GM19023 (cell line): Measurements from ENCODE around the gene CPD.

Source experiments
- ATAC-seq: cut with Tn5 transposase; IDR thresholded peaks from one replicate; pipeline ENCODE4 v1.9.1; 2021; ENCODE audit warnings: mild to moderate bottlenecking, moderate library complexity; ENCODE audit not compliant: unreplicated experiment

The CPD gene

DNA sequence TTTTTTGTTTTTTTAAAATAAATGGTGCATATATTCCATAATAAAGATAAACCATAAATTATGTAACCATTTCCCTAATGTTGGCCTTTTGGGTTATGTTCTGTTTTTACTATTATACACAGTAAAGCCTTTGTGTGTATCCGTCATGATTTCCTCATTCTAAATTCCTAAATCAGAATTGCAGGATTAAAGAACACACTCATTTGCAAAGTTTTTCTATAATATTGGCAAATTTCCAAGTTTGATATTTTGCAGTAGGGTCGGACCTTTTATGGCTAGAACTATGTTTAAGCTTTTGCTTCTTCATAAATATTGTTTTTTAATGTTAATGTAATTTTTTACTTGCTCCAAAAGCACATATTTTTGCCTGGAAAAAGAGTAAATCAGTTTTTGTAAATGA, 115.1 kb downstream of the CPD start:
- no peak for ATAC-seq

DNA sequence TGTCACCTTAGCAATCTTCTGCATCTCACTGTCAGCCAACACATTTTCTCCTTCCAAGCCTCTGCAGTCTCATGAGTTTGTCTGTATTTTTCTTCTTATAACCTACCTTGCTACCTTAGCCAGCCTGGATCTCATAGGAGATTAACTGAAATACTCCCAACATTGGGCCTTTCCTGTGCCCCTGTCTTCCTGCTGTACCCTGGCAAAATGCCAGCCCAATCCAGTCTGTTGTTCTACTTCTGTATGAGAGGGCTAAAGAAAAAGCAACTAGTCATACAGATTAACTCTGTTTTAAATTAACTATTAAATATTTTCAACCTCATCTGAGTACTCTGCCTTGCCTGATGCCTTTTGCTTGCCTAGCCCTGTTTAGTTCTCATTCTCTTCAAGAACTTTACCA, 116.9 kb downstream of the CPD start:
- ATAC-seq = no peak

DNA sequence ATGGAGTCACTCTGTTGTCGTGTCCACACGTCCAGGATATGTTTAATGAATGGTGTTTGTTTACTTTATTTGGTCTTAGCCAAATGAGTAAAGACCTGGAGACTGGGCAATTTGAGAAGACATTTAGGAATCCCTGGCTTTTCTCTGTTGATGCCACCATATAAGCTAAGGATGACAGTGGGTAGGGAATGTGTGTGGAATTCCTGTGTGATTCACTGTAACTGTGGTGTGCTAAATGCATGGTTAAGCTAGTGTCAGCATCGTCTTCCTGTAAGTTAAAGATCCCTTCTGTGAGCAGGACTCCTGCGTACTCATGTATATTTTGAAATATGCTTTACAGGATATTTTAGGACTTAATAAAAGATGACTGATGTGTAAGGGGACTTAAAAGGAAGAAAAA, 124.8 kb downstream of the CPD start:
- no peak for ATAC-seq

DNA sequence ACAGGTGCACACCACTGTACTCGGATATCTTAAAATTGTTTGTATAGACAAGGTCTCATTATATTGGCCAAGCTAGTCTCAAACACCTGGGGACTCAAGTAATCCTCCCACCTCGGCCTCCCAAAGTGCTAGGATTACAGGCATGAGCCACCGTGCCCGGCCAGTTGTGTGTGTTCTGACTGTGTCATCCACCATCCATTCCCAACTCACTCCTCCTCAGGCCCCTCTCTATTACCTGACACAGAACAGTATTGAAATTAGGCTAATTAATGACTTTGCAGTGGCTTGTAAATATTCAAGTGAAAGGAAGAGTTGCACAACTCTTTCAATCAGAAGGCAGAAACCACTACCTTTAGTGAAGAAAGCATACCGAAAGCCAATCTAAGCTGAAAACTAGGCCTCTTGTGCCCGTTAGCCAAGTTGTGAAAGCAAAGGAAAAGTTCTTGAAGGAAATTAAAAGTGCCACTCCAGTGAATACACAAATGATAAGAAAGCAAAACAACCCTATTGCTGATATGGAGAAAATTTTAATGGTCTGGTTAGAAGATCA, 127.2 kb downstream of the CPD start:
- ATAC-seq = no peak

DNA sequence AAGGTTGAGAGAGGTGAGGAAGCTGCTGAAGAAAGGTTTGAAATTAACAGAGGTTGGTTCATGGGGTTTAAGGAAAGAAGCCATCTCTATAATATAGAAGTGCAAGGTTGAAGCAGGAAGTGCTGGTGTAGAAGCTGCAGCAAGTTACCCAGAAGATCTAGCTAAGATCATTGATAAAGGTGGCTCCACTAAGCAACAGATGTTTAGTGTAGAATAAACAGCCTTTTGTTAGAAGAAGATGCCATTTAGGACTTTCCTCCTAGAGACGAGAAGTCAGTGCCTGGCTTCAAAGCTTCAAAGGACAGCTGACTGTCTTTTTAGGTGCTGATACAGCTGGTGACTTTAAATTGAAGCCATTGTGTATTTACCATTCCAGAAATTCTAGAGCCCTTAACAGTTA, 127.8 kb downstream of the CPD start:
- ATAC-seq = no peak

DNA sequence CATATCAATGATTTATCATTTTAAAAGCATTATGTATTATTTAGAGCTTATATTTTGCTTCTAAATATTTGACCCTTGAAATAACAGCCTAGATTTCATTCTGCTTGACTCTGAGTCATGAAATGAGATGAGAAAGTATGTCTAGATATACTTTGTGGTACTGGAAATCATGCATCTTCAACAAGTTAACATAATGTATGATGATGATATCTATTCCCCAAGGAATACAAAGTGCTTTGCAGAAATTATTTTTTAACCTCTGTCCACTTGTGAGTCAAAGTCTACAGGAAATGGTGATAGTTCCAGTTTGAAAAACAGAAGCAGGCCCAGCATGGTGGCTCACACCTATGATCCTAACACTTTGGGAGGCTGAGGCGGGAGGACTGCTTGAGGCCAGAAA, 134.6 kb downstream of the CPD start:
- ATAC-seq = no peak

DNA sequence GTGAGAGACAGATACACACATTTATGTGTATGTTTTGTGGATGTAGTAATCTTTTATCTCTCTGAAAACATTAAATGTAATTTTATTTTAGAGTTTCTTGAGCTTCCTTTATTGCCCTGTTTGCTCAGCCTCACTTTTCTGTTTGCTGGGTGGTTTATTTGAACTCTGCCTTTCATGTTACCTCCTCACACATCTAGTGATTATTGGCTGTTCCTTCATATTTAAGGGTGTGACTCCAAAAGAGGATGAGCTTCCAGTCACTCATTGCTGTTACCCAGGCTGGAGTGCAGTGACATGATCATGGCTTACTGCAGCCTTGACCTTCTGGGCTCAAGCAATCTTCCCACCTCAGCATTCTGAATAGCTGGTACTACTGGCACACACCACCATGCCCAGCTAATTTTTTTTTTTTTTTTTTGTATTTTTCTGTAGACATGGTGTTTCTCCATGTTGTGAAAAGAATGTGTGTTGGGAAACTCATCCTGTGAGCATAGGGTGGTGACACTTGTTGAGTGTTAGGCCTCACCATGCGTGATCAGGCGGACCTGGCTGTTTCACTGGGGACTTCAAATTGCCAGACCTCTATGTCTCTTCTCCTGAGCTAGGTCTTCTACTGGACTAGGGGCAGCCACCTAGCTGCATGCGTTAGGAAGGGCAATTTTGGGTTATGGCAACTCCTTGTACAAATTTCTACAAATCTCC, 136.3 kb downstream of the CPD start:
- ATAC-seq = no peak

DNA sequence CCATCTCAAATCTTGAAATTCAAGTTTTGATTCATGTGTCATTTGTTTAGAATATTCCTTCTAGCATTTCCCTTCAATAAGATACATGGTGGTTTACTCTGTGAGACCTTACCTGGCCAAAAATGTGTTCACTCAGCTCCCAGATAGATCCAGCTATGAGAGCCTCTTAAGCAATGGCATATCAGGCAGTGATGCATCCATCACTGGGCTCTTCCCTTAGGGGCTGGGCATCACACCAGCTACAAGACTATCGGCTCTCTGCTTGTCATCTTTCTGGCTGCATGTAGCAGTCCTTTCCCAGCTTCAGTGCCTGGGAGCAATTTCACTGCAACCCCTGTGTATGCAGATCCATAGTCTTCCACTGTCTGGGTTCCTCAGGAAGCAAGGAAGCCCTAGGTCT, 139.1 kb downstream of the CPD start:
- no peak for ATAC-seq

DNA sequence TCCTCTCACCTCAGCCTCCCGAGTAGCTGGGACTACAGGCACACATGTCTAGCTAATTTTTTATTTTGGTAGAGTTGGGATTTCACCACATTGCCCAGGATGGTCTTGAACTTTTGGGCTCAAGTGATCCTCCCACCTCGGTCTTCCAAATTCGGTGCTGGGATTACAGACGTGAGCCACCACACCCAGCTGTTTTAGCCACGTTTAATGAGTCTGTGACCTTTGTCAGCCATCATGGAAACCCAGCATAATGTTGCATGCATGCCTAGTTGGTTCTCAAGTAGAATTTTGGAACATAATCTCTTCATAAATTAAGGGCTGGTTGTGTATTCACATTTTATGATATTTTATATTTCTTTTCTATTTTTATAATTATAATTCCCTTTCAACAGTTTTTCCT, 140.4 kb downstream of the CPD start:
- no peak for ATAC-seq
